KOPT-K1 (cell line): ENCODE results near the gene UBIAD1.
"Not testable (repeated sequence)": the region's sequence is repeated elsewhere in the genome, so short reads cannot be mapped to it uniquely, and the experiment has no call there.

ENCODE experiments used
- H3K27ac ChIP-seq: fragments of 200-600 bp; sonication (generic); 2 replicates; pipeline ENCODE4 v1.5.1; 2016; ENCODE audit warnings: antibody characterized with exemption, mild to moderate bottlenecking, low read depth, low read length; ENCODE audit not compliant: poor library complexity, severe bottlenecking
- H3K36me3 ChIP-seq: fragments of 200-600 bp; sonication (generic); 2 replicates; pipeline ENCODE4 v1.5.1; 2017; ENCODE audit warnings: antibody characterized with exemption, mild to moderate bottlenecking, low read length, moderate library complexity; ENCODE audit not compliant: insufficient read depth
- H3K9me3 ChIP-seq: fragments of 200-600 bp; sonication (generic); 2 replicates; pipeline ENCODE4 v1.5.1; 2017; ENCODE audit warnings: antibody characterized with exemption, low read length, mild to moderate bottlenecking; ENCODE audit not compliant: insufficient read depth, poor library complexity, severe bottlenecking

The UBIAD1 gene

DNA sequence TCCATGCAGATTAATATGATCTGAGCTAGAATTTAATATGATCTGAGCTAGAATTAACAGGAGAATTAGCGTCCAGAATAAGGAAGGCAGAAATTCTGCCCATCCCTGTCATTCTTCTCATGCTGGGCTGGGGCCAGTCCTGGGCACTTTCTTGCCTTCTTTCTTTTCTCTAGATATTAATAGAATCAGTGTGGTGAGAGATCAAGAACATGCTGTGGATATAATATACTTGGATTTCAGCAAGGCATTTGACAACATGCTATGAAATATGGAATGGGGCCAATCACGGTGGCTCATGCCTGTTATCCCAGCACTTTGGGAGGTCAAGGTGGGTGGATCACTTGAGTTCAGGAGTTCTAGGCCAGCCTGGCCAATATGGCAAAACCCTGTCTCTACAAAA, 18.1 kb downstream of the UBIAD1 start:
- no peaks in the 10 kb centered on the region for H3K9me3 ChIP-seq
- H3K27ac ChIP-seq, result no peak overlapping the region
- peaks cover 78% of the 10 kb centered on the region for H3K36me3 ChIP-seq

- Histone ChIP-seq H3K27ac (no peak overlapping the region), H3K9me3 (no peaks in the 10 kb centered on the region), H3K36me3 (peaks cover 58% of the 10 kb centered on the region)
These were observed 20.9 kb downstream of the UBIAD1 start for GRCh38 chr1:11293856-11294255.

DNA sequence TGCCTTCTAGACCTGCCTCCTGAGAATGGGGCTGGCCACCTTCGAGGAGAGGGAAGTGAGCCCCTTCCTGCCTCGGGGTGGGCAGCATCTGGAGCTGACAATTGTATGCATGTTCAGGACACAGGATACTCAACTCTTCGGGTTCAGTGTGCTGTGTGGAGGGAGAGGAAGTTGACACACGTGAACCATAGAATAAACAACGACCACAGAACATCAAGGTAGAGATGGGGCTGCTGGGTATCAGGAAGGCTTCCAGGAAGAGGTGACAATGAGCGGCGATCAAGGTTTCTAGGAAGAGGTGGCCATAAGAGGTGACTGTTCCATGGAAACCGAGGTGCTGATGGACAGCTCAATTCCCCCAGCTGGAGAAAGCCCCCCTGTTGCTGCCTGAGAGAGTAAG, 22.0 kb downstream of the UBIAD1 start:
- Histone ChIP-seq H3K9me3 (no peaks in the 10 kb centered on the region), H3K36me3 (peaks cover 49% of the 10 kb centered on the region), H3K27ac (no peak overlapping the region)

DNA sequence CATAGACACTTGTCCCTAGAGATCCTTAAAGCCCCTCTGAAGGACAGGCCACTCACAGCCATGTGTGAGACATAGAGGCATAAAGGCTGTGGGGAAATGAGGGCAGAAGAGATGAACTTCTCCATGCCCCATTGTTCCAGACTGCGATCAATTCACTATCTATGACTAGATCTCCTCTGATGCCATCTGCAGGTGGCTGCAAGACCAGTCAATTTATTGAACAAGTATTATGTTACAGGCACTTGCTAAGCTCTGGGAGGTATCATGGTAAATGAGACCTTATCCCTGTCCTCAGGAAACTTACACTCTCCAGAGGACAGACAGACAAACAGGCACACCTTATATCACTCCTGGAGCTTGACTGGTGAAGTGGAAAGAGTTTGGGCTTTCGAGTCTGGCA, 22.9 kb downstream of the UBIAD1 start:
- no peak overlapping the region for H3K27ac ChIP-seq
- no peaks in the 10 kb centered on the region for H3K9me3 ChIP-seq
- H3K36me3 ChIP-seq, result peaks cover 39% of the 10 kb centered on the region

- H3K36me3 ChIP-seq, result peaks cover 33% of the 10 kb centered on the region
- H3K9me3 ChIP-seq, H3K27ac ChIP-seq: not testable (repeated sequence)
These were observed 24.8 kb downstream of the UBIAD1 start for GRCh38 chr1:11297774-11298173.

DNA sequence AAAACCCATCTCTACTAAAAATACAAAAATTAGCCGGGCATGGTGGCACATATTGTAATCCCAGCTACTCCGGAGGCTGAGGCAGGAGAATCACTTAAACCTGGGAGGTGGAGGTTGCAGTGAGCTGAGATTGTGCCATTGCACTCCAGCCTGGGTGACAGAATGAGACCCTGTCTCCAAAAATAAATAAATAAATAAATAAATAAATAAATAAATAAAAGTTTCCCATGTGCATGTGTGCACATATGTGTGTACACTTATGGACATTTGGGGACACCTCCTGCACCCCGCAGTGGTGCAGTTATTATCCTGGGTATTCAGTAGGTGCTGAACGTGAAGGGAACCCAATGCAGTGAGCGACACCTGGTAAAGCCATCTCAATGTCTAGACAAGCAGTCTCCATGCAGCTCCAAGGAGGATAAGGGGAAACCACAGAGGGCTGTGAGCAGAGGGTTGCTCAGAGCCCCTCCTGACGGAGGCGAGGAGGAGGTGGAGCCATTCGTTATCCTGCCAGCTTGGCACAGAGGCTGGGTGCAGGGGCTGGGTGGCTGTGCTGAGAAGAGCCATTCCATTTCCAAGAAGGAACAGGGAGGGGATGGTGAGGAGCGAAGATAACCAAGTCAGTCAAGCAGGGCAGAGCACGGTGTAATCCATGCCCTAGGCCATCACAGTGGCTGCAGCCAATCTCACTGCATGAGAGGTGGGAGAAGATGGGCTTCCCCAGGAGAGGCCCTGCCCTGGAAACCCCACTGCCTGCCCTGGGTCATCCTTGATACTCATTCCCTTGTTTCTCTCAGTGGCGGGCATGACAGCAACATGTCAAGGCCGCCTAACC, 25.6 kb downstream of the UBIAD1 start:
- H3K36me3 ChIP-seq, result peaks cover 28% of the 10 kb centered on the region
- H3K9me3 ChIP-seq, result no peaks in the 10 kb centered on the region
- no peak overlapping the region for H3K27ac ChIP-seq

- H3K36me3 ChIP-seq, result peaks cover 24% of the 10 kb centered on the region
- H3K27ac ChIP-seq, result no peak overlapping the region
- H3K9me3 ChIP-seq, result no peaks in the 10 kb centered on the region
These were observed 26.2 kb downstream of the UBIAD1 start for GRCh38 chr1:11299225-11299574.

GRCh38 chr1:11301601-11302000, 28.6 kb downstream of the UBIAD1 start:
- Histone ChIP-seq H3K9me3 (no peaks in the 10 kb centered on the region), H3K27ac (no peak overlapping the region), H3K36me3 (0 out of 2 replicates have a peak, but pooled peaks cover under 1% of the 10 kb centered on the region)

DNA sequence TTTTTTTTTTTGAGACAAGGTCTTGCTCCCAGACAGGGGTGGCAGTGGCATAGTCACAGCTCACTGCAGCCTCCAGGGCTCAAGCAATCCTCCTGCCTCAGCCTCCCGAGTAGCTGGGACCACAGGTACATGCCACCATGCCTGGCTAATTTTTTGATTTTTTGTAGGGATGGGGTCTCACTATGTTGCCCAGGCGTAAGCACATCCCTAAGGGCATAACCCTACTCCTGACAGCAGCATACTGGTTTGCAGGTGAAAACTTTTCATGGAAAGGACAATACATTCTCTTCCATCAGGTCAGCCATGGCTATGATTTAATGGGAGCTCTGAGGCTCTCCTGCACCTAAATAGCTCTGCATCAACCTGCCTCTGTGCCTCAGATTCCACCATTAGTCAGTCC, 29.4 kb downstream of the UBIAD1 start:
- no peaks in the 10 kb centered on the region for H3K36me3 ChIP-seq
- no peaks in the 10 kb centered on the region for H3K9me3 ChIP-seq
- no peak overlapping the region for H3K27ac ChIP-seq

DNA sequence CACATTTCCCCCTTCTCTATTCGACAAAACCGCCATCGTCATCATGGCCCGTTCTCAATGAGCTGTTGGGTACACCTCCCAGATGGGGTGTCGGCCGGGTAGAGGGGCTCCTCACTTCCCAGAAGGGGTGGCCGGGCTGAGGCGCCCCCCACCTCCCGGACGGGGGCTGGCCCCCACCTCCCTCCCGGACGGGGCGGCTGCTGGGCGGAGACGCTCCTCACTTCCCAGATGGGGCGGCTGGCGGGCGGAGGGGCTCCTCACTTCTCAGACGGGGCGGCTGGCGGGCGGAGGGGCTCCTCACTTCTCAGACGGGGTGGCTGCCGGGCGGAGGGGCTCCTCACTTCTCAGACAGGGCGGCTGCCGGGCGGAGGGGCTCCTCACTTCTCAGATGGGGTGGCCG, 32.5 kb downstream of the UBIAD1 start:
- H3K27ac ChIP-seq, H3K9me3 ChIP-seq, H3K36me3 ChIP-seq: not testable (repeated sequence)

GRCh38 chr1:11307852-11308251, 34.9 kb downstream of the UBIAD1 start:
- Histone ChIP-seq H3K27ac (no peak overlapping the region), H3K36me3 (no peaks in the 10 kb centered on the region), H3K9me3 (no peaks in the 10 kb centered on the region)

DNA sequence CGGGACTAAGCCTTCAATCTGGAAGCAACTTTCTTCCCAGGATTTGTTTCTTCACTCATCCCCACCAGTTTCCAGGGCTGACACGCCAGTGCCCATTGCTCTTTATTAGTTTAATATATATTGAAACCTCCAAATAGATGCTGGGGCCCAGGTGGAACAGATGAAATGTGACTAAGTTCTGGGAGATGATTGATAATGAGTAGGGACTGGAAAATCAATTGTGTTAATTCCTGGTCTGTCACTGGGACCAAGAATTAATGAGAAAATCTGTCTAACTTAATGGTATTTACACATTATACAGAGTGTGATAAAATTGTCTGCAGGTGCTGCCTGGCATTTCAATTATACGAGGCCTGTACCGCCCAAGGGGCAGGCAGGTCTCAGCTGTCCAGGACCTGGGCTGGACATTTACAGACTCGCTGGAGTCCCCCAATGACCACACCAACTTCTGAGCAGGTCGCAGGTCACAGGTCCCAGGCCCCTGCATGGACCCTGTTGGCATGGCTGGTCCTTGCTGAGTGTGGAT, 35.8 kb downstream of the UBIAD1 start:
- Histone ChIP-seq H3K9me3 (no peaks in the 10 kb centered on the region), H3K27ac (no peak overlapping the region), H3K36me3 (no peaks in the 10 kb centered on the region)

GRCh38 chr1:11309385-11309784, 36.4 kb downstream of the UBIAD1 start:
- Histone ChIP-seq H3K27ac (no peak overlapping the region), H3K36me3 (no peaks in the 10 kb centered on the region), H3K9me3 (no peaks in the 10 kb centered on the region)

GRCh38 chr1:11311816-11312755, 39.1 kb downstream of the UBIAD1 start:
- H3K36me3 ChIP-seq, result no peaks in the 10 kb centered on the region
- H3K9me3 ChIP-seq, result no peaks in the 10 kb centered on the region
- no peak overlapping the region for H3K27ac ChIP-seq

- Histone ChIP-seq H3K27ac (no peak overlapping the region), H3K36me3 (no peaks in the 10 kb centered on the region), H3K9me3 (no peaks in the 10 kb centered on the region)
These were observed 42.0 kb downstream of the UBIAD1 start for GRCh38 chr1:11314959-11315358.
